RPMI8226 (cell line): ENCODE results near the gene CCDC174.
"Not testable (repeated sequence)": the region's sequence is repeated elsewhere in the genome, so short reads cannot be mapped to it uniquely, and the experiment has no call there.

ENCODE experiments used
- DNase-seq: peaks from one replicate; pipeline ENCODE4 v3.0.0-alpha.2; 2015

Gene CCDC174

DNA sequence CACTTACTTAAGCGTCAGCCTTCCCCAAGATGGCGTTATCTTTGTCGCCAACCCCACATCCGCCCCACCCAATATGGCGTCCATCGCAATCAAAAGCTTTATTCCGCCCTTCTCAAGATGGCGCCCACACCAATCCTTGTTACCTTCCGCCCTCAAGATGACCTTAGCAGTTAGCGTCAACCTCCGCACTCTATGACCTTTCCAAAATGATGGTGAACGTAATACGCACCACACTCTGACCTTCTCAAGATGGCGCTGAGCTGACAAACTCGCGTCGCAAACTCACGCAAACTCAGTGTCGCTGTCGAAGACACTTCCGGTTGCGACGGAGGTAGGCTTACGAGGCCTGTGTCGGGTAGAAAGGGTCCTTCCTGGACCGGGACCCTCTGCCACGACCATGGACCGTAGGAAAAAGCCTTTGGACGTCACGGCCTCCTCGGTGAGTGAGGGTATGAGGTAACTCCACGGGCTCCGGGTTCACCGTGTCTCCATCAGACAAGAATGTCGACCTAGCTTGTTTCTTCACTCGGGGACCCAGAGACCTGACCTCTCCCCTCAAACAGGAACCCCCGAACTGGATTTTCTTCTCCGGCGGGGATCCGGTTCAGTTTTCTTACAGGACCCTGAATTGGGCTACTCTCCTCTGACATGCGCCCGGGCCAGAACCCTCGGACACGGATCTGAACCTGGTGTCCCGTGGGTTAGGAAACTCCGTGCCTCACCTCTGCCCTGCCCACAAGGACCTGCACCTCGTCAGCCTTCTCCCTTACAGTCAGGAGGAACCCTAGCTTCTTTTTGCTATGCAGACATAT is at the start of gene CCDC174:
Gene CCDC174 (plus strand): TSS at position 323 of the 812 bp plus-strand sequence. CDS start 75 bp downstream, at position 398.
- peak; percentile 98 for DNase-seq

DNA sequence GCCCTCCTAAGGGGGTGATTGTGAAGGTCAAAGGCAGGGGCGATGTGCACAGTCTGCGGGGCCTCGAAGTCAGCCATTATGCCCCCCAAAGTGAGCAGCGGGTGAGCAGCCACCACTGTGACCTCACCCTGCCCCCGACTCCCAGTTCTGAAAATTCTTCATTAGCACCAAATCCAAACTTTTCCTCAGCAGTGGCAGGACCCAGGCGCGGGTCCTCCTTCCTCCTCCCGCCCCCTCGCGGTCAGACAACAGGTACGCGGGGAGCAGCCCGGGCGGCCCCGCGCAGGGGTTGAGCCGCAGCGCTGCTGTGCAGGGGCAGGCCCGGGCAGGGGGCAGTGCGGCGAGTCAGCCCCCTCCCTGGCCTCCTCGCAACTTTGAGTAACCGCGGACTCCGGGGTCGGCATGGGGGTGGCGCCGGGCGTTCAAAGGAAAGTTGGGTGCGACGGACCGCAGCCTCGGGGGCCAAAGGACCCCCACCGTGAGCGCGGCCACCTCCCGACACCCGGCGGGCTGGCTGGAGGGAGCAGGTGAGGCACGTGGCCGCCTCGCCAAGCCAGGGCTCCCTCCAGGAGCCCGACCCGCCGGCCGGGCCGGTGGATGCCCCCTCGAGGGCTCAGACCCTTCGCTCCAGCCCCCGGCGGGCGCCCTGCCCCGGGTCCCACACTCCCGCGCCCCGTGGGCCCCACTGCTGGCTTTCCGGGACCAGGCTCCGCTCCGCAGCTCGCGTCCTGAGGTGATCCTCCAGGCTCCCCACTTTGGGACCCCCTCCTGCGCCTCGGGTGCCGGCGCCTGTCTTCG is 49.4 kb upstream of the CCDC174 start:
- DNase-seq = peak; percentile 13

DNA sequence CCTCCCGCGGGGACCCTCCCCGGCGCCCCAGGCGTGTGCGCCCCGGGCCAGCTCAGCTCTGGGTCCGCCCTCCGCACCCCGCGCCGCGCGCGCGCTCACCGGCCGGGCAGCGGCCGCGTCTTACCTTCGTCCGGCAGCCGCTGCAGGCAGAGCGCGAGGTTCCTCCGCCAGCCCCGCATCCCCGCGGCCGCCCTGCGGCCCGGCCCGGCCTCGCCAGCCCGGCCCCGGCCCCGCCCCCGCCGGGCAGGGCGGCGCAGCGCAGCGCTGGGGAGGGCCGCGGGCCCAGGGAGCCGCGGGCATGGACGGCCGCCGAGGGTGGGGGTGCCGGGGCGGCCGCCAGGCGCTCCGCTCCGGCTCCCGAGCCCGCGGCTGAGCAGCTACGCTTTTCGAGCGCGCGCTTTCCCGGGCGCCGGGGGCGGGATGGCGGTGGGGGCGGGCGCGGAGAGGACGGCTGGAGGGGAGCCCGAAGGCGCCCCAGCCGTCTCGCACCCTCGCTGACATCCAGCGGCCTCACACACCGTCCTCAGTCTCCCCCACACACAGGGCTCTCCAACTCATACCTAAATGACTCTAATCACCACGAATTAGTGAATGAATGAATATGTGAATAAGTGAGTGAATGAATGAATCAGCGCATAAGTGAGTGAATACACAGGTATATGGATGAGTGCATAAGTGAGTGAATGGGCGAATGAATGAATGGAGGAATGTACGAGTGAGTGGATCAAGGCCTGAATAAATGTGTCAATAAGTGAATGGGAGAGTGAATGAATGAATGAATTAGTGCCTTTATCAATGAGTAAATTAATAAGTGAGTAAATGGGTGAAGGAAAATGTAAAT is 48.5 kb upstream of the CCDC174 start:
- no peak for DNase-seq

DNA sequence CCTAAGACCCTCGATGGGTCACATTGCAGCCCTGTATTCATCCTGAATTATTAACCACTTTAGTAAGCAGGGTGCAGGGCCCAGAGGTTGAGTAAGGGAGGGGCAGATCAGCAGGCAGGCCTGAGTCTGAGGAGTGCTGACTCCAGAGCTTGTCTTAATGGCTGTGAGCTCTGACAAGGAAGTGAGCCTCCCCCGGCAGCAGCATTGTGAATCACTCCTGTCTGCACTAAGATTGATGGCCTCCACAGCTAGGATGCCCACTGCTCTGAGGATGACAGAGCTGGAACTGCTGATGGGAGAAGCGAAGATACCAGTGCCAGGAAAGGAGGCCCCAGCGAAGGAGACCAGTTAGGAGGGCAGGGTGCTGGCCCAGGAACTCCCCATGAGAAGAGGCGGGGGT is 46.5 kb upstream of the CCDC174 start:
- DNase-seq = peak; percentile 14

DNA sequence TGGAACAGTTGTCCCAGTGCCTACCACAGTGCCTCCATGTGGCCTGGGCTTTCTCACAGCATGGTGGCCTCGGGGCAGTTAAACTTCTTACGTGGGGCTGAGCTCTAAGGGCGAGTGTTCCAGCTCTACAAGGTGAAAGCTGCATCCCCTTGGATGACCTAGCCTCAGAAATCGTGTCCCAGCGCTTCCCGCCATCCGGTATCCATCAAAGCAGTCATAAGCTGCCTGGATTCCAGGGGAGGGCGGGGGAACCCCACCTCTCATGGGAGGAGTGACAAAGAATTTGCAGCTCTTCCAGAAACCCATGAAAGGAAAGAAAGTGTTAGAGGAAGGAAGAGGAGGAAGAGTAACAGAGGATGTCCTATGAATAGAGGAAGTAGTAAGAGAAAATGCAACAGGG is 45.8 kb upstream of the CCDC174 start:
- no peak for DNase-seq

DNA sequence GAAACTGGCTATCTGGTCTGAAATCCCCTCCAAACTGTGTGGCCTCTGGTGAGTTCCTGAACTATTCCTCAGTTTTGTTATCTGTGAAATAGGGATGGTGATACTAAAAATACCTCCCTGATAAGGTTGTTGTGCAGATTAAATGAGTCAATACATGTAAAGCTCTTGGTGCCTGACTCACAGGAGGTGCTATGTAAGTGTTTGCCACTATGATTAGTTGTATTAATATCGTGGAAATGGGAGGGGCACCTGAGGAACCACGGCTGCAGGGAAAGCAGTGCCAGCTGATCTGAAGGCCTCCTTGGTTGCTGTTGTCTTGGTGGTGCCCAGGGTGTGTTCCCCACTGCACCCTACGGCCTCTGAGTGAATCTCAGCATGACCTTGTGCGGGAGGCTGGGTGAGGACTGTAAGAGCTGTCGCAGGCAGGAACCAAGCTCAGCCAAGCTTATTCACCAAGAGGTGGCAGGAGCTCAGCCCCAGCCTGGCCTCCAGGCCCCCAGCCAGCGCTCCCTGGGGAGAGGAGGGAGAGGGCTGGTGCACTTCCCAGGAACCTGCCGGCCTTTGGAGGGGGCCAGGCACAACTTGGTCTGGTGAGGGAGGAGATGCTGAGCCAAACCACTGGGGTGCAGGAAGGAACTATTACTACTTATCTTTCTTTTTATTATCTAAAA is 44.8 kb upstream of the CCDC174 start:
- no peak for DNase-seq

DNA sequence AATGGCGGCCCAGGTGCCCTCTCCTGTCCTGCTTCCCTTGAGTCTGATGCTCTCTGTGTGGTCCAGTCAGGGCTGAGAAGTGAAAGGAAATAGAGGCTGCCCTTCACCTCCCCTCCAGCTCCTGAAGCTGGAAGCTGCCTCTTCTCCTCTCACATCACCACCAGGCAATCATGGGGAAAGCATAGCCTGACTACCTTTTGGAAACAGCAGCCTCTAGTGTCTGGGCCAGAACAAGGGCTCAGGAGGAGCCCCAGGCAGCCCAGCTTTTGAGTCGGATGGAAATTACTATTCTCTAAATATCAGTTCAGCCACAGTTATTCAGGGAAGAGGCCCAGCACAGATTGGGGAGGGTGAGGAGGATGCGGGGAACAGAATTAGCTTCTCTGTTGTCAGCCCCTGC is 43.3 kb upstream of the CCDC174 start:
- DNase-seq = peak; percentile 17

DNA sequence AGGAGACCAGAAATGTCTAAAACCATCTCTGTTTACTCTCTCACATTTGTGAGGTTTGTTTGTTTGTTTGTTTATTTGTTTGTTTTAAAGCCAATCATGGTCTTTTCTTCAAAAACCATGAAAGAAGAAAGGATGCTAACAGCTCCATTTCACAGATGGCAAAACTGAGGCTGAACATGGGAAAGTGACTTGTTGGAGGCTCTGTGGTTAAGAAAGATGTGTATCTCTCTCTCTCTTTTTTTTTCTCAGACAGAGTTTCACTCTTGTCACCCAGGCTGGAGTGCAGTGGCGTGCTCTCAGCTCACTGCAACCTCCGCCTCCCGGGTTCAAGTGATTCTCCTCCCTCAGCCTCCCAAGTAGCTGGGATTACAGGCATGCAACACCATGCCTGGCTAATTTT is 42.5 kb upstream of the CCDC174 start:
- DNase-seq = not testable (repeated sequence)

DNA sequence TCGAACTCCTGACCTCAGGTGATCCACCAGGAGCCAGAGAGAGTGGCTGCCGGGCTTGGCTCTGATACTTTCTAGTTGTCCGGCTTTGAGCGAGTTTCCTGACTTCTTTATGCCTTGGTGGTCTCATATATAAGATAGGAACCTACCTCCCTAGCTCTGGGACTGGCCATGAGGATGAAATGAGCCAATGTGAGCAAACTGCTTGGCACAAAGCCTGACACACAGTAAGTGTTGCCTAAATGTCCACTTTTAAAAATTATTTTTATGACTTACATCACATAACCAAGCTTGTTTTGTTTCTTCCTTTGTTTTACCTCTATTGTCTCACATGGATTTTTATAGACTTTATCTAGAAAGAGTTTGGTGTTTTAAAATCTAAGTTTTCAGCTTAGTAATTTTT is 42.1 kb upstream of the CCDC174 start:
- no peak for DNase-seq

DNA sequence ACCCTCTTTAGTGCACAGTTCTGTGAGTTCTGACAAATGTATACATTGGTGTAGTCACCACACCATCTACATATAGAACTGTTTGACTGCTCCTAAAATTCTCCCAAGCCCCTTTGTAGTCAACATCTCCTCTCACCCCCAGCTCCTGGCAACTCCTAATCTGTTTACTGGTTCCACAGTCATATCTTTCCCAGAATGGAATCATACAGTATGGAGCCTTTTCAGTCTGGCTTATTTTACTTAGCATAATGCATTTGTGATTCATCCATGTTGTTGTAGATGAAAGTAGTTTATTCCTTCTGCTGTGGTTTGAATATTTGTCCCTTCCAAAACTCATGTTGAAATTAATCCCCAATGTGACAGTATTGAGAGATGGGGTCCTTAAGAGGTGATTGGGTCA is 41.6 kb upstream of the CCDC174 start:
- DNase-seq = no peak

DNA sequence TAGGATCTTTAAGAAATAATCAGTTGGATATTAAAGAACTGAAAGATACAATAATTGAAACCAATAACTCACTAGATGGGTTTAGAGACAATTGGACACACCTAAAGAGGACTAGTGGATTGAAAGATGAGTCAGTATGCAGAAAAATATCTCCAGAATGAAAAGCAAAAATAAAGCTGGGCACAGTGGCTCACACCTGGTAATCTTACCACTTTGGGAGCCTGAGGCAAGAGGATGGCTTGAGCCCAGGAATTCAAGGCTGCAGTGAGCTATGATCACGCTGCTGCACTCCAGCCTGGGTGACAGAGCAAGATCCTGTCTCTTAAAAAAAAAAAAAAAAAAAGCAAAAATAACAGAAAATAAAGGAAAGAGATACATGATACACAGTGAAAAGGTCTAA is 37.4 kb upstream of the CCDC174 start:
- DNase-seq = no peak

DNA sequence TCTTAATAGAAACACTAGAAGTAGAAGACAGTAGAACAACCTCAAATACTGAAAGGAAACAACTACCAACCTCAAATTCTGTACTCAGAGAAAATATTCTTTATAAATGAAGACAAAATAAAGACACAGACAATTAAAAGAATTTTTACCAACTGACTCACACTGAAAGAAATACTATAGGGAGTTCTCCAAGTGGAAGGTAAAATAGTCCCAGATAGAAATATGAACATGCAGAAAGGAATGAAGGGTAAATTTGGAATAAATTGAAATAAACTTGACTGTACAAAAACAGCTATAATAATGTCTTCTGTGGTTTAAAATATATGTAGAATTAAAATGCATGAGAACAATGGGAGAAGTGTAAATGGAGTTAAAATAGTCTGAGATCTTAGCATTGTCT is 36.7 kb upstream of the CCDC174 start:
- DNase-seq = no peak

DNA sequence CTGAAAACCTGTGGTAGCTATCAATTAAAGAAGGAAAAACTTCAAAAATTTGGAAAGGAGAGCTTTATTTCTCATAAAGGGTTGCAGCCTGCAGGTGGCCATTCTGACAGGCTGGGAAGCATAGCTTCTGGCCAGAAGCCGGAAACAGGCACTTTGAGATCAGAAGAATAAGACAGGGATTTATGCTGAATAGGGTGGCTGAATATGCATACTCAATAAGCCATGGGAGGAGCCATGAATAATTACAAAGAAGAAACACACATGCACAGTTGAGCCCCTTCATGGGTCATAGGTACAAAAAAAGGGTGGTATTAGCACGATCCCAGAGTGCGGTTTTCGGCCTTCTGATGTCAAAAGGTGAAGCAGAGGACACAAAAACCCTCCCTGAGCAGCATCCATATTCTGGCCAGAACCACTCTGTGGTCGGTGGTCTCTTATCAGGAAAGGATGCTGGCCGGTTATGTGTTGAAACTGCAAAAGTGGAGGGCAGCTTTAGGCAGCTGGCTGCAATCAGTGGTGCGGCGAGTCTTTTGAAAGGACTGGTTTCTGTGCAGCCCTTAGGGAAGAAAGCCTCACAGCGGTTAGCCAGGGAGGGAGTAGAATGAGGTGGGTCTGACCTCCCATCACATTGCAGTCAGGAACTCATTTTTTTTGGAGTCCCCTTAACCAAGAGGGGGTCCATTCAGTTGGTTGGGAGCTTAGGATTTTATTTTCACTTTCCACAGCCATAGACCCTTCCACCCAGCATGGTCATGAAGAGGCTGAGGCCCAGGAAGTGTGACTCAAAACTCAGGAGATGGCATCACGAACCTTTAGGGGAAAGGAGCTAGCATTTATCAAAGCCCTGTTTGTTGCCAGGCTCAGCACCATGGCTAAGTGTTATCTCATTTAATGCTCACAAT is 34.7 kb upstream of the CCDC174 start:
- DNase-seq = no peak

DNA sequence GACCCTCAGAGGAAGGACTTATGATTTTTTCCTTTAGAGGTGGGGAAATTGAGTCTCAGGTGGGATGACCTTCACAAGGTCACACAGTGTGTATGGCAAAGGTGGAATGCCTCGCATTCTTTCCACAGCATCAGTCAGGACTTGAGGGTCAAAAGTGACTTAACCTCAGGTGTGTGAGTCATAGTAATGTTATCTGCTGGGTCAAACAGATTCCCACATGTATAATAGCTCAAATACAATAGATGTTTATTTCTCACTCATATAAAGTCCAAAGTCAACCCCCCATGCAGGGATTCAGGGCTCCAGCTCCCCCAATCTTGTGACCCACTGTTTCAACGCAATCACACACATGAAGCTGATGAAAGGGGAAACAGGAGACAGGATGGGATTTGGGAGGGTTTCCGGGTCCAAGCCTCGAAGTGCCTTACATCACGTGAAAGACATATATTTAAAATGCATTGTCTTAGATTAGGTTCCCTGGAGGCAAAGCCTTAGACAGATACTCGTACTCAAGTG is 34.0 kb upstream of the CCDC174 start:
- DNase-seq = no peak

DNA sequence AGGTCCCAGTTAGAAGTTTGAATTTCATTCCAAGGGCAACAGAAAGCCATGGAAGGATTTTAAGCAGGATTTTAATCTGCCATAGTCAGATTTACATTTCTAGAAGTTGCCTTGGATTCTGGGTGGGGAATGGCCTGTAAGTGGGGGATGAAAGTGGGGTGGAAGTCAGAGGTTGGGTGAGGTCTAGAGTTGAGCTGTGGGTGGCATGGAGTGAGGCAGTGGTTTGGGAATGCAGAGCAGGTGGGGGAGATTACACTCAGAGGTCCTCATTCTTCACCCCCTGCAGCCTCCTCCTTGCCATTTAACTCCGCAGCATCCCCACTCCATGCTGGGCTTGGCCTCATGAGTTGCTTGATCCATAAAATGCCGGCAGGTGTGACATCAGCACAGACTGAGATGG is 32.0 kb upstream of the CCDC174 start:
- DNase-seq = no peak

DNA sequence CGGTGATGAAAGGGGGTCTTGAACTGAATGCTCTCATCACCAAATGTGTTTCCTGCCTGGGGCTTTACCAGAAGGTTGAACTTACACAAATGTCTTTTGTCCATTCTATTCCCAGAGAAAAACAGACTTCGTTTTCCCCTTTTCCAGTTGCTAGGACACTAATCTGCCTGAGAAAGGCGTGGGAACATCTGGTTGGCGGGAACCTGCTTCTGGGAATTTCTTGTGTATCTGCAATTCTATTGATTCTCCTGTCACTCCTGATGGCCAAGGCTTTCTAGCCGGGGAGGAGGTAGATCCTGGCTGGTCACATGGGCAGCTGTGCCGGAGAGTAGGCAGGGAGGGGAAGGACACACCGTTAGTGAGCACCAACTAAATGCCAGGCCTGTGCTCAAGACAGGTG is 31.1 kb upstream of the CCDC174 start:
- no peak for DNase-seq

DNA sequence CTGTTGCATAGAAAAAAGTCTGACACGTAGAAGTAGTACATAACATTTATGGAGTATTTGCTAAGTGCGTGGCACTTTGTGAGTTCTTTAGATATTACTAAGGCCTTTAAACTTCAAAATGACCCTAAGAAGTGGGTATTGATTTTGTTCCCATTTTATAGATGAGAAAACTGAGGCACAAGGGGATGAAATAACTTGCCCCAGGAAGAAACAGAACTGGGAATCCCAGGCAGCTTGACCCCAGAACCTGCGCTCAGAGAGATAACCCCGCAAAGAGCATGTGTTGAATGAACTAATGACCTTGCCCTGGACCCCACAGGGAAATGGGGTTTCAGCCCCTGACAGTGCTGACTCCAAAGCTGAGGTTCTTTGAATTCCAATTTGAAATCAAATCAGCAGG is 30.5 kb upstream of the CCDC174 start:
- no peak for DNase-seq

DNA sequence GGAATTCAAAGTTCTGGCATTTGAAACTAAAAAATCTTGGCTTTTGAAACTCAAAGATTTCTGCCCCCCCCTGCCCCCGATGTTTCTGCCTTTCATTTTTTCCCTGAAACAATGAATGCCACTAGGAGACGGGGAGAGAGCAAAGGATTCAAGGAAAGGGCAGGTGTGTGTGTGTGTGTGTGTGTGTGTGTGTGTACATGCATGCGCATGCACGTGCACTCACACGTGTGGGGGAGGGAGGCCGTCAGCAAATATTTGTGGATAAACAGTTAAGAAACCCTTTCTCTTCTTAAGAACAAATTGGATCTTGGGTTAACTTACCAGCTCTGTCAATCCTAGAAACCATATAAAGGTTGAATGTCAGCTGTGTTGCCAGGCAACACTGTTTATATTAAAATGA is 29.2 kb upstream of the CCDC174 start:
- no peak for DNase-seq

DNA sequence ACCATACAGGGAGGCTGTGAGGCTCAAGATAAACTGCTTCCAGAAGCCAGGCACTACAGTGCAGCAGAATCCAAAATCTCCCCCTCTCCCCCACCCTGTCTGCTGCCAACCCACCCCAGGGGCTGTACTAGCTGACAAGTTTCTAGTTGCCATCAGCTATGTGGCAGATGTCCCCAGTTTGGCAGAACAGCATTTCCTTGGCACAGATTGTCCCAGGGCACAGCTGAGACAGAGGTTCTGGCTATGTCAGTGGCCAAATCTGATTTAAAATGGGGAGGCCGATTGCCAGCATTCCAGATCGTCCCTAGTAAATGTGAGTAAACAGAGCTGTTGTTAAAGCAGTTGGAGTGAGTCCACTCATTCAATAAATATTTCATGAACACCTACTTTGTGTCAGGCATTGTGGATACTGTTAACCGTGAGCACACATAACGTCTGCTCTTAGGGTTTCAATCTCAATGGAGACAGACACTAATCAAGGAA is 28.0 kb upstream of the CCDC174 start:
- DNase-seq = no peak

DNA sequence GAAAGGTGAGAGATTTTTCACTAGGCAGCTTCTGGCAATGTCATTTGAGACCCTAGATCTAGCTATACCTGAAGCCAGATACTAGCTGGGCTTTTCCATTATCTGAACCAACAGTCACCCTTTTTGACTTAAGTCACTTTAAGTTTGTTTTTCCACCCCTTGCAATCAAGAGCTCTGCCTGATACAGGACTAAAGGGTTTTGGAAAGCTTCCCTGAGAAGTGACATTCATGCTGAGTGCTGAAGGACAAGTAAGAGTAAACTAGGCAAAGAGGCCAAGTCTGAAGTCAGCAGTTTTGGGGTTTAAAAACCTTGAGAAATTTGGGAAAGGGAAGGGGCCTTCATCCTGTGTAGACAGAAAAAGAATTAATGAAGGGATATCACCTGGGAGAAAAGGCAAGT is 27.1 kb upstream of the CCDC174 start:
- DNase-seq = no peak

DNA sequence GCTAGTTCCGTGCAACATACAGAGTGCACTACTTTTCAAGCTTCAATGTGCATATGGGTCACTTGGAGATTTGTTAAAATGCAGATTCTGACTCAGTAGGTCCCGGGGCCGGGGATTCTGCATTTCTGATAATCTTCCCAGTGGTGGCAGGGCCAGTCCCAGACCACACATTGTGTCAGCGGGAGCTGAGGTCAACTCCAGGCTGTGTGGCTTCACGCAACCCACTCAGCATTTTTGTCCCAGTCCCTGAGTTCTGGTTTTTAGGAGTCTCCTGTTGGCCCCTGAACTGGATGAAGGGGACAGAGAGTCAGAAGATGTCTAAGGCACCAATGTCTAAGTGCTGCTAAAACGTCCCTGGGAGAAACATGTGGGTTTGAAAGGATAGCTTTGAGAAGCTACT is 26.1 kb upstream of the CCDC174 start:
- no peak for DNase-seq
